ENCODE data around the gene TRIM67. TPM values are rescaled to one million over a fixed set of nuclear protein-coding genes. Genes with fewer than 3 reads are reported as not detected.

TRIM67 gene
- total RNA-seq, 3 donors from 2014 or later, result 0.05 to 0.22 TPM; not detected in 1

DNA sequence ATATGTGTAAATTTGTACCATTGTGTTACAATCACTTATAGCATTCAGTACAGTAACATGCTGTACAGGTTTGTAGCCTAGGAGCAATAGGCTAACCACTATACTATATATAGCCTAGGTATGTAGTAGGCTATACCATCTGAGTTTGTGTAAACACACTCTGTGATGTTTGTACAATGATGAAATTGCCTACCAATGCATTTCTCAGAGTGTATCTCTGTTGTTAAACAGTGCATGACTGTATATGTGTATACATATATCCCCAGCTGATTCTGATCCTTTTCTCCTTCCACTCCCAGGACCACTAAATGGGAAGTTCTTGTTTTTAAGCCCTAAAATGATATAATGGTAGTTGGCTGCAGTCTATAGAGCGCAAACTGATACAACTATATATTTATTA is 86.9 kb downstream of the TRIM67 start:
- Histone ChIP-seq H3K4me1 (ENCODE audit: low read depth) (no peaks in the 10 kb centered on the region), H3K36me3 (ENCODE audit: low read depth) (no peaks in the 10 kb centered on the region), H3K4me3 (no peak overlapping the region), H3K9me3 (no peaks in the 10 kb centered on the region)
- ATAC-seq (peak; percentile 70), DNase-seq (no peak)
- TF ChIP-seq, protein P1, sequence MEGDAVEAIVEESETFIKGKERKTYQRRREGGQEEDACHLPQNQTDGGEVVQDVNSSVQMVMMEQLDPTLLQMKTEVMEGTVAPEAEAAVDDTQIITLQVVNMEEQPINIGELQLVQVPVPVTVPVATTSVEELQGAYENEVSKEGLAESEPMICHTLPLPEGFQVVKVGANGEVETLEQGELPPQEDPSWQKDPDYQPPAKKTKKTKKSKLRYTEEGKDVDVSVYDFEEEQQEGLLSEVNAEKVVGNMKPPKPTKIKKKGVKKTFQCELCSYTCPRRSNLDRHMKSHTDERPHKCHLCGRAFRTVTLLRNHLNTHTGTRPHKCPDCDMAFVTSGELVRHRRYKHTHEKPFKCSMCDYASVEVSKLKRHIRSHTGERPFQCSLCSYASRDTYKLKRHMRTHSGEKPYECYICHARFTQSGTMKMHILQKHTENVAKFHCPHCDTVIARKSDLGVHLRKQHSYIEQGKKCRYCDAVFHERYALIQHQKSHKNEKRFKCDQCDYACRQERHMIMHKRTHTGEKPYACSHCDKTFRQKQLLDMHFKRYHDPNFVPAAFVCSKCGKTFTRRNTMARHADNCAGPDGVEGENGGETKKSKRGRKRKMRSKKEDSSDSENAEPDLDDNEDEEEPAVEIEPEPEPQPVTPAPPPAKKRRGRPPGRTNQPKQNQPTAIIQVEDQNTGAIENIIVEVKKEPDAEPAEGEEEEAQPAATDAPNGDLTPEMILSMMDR (IDR thresholded peaks at IDR 0.05), result no peak
- intact Hi-C loops (cut with DNase I, micrococcal nuclease), result no loop called here

DNA sequence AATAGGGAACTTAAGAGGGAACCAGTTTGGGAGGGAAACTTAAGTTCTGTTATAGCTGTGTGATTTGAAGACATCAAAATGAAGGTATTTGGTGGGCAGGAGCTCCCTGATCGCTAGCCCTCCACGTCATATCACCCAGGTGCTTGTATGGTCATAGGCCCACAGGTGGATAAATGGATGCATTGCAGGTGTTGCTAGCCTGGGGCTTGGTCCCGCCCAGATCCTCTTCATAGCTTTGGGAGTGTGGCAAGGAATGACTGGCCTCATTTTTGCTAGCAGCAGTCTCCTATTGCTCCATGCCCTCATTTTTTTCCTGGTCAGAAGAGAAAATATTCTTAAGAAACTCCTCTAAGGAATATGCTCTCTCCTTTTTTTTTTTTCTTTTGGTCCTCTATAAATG is 90.5 kb downstream of the TRIM67 start:
- intact Hi-C loops (cut with DNase I, micrococcal nuclease), result no loop called here
- ATAC-seq (no peak), DNase-seq (no peak)
- Histone ChIP-seq H3K36me3 (ENCODE audit: low read depth) (no peaks in the 10 kb centered on the region), H3K4me1 (ENCODE audit: low read depth) (no peaks in the 10 kb centered on the region), H3K9me3 (no peaks in the 10 kb centered on the region), H3K4me3 (no peak overlapping the region)
- TF ChIP-seq, protein P1 (IDR thresholded peaks at IDR 0.05), result no peak

DNA sequence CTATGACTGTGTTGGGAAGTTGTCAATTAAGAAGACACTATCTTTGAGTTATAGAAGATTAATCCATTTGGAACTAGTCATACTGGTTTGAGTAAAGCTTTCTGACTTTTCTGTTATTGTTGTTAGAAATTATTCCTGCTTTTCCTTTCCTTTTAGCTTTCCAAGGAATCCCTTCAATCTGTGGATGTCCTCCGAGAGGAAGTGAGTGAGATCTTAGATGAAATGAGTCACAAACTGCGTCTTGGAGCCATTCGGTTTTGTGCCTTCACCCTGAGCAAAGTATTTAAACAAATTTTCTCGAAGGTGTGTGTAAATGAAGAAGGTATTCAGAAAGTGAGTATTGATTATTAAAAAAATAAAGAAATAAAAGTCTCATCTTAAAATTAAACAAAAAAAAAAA is 98.5 kb downstream of the TRIM67 start:
- TF ChIP-seq, protein P1 (IDR thresholded peaks at IDR 0.05), result no peak
- no peak for ATAC-seq
- H3K36me3 ChIP-seq (ENCODE audit: low read depth), result no peaks in the 10 kb centered on the region

DNA sequence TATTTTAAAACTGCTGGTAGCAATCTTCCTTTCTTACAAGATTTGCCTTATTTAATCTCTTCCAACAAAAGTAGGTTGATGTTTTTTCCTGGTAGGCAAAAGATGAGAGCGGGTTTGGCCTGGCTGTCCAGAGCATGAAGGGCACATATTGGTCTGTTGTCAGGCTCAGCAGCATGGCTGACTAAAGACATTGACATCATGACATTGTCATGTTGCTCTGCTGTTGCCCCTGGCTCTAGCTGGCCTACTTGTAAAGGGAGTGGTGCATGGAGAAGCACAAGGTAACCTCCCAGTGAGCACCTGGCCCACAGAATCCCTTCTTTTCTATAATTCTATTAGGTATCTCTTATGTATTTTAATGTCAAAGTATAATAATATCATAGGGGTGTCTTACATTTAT is 102.8 kb downstream of the TRIM67 start:
- H3K9me3 ChIP-seq, result no peaks in the 10 kb centered on the region
- DNase-seq (no peak), ATAC-seq (no peak)
- H3K4me3 ChIP-seq, result no peak overlapping the region
- no peaks in the 10 kb centered on the region for H3K4me1 ChIP-seq (ENCODE audit: low read depth)
- TF ChIP-seq, protein P1 (IDR thresholded peaks at IDR 0.05), result no peak
- intact Hi-C loops (cut with DNase I, micrococcal nuclease), result no loop called here
- H3K36me3 ChIP-seq (ENCODE audit: low read depth), result no peaks in the 10 kb centered on the region

More for the DNA sequence above, 98.5 kb downstream of the TRIM67 start:
- intact Hi-C loops (cut with DNase I, micrococcal nuclease), result no loop called here
- Histone ChIP-seq H3K4me3 (no peak overlapping the region), H3K9me3 (no peaks in the 10 kb centered on the region), H3K4me1 (ENCODE audit: low read depth) (no peaks in the 10 kb centered on the region)
- DNase-seq, result no peak

DNA sequence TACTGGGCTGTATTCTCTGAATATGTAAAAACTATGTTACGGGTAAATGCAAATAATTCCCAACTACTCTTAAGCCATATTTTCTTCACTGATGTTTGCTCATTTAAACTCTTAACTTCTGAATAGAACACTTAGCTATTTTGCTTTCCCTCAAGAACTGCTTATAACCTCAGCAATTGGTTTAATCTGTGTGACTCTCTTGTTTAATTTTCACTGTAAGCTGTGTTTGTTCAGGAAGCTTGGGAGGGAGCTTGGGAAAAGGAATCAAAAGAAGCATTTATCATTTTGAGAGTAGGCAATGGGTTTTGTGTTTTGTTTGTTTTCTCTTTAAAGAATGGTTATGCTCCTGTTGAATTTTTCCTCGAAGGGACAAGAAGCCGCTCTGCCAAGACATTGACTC is 103.5 kb downstream of the TRIM67 start:
- intact Hi-C loops (cut with DNase I, micrococcal nuclease), result no loop called here
- Histone ChIP-seq H3K36me3 (ENCODE audit: low read depth) (no peaks in the 10 kb centered on the region), H3K4me1 (ENCODE audit: low read depth) (no peaks in the 10 kb centered on the region), H3K9me3 (no peaks in the 10 kb centered on the region), H3K4me3 (no peak overlapping the region)
- DNase-seq (no peak), ATAC-seq (no peak)
- TF ChIP-seq, protein P1 (IDR thresholded peaks at IDR 0.05), result no peak

DNA sequence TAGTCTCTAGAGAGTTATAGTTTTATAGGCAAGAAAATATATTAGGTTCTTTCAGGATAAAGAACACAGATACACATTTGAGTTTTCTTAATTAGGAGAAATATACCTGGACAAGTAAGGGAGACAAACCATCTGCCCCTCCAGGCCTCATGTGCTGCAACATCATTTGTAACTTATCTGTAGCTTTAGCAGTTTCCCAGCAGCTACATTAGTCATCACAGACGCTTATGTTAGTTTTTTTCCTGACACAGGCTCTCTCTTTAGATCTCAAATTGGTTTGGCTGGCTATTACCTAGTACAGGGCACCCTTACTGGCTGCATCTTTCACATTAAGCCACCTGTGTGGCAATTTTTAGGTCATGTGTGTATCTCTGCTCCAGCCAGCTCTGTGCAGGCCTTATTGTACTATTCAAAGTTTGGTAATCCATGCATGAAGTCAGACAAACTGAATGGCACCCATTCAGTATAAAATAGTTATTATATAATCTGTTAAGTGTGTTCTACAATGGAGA is 105.0 kb downstream of the TRIM67 start:
- intact Hi-C loops (cut with DNase I, micrococcal nuclease), result no loop called here

More for the DNA sequence above, 105.0 kb downstream of the TRIM67 start:
- DNase-seq (no peak), ATAC-seq (no peak)
- Histone ChIP-seq H3K36me3 (ENCODE audit: low read depth) (no peaks in the 10 kb centered on the region), H3K4me3 (no peak overlapping the region), H3K9me3 (no peaks in the 10 kb centered on the region), H3K4me1 (ENCODE audit: low read depth) (no peaks in the 10 kb centered on the region)
- TF ChIP-seq, protein P1 (IDR thresholded peaks at IDR 0.05), result no peak

Data from mucosa of descending colon (tissue), 3 donors.